WERI-Rb-1 (cell line): ENCODE measurements around the gene LRBA.

Experiments
- DNase-seq: peaks from one replicate; pipeline ENCODE4 v3.0.0-alpha.2; 2020
- H3K27ac ChIP-seq: fragments of 250-450 bp; sonication (Bioruptor Pico); 2 replicates; pipeline ENCODE4 v1.5.1; 2020; ENCODE audit warnings: mild to moderate bottlenecking, moderate library complexity
- H3K27me3 ChIP-seq: fragments of 250-450 bp; sonication (Bioruptor Pico); 2 replicates; pipeline ENCODE4 v1.5.1; 2021; ENCODE audit warnings: mild to moderate bottlenecking, low read depth, moderate library complexity; ENCODE audit not compliant: insufficient read depth, severe bottlenecking
- H3K36me3 ChIP-seq: fragments of 250-450 bp; sonication (Bioruptor Pico); 2 replicates; pipeline ENCODE4 v1.5.1; 2020; ENCODE audit warnings: mild to moderate bottlenecking, moderate library complexity
- H3K4me3 ChIP-seq: 2 replicates; pipeline ENCODE4 v1.5.1; 2011; ENCODE audit warnings: low read depth, mild to moderate bottlenecking, control low read depth, low read length
- H3K9me3 ChIP-seq: fragments of 250-450 bp; sonication (Bioruptor Pico); 2 replicates; pipeline ENCODE4 v1.5.1; 2021; ENCODE audit warnings: mild to moderate bottlenecking, moderate library complexity; ENCODE audit not compliant: severe bottlenecking
- TF ChIP-seq, protein P1 (sequence below): IDR thresholded peaks from 2 replicates; pipeline ENCODE4 v1.5.1; 2011; ENCODE audit warnings: low read depth, mild to moderate bottlenecking, control low read depth, inconsistent platforms, low read length

Gene LRBA

DNA sequence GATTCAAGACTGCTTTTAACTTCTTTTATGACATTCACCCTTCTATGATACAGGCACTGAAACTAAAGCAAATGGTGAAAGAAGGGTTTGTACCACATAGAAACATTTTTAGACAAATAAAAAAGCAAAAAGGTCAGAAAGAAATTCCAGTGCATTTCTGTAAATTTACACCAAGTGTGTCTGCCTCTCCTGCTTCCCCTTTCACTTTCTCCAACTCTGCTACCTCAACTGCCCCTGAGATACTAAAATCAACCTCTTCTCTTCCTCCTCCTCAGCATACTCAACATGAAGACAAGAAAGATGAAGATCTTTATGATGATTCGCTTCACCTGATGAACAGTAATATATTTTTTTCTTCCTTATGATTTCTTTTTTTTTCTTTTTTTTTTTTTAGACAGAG is 187.9 kb downstream of the LRBA start:
- TF ChIP-seq, protein P1, sequence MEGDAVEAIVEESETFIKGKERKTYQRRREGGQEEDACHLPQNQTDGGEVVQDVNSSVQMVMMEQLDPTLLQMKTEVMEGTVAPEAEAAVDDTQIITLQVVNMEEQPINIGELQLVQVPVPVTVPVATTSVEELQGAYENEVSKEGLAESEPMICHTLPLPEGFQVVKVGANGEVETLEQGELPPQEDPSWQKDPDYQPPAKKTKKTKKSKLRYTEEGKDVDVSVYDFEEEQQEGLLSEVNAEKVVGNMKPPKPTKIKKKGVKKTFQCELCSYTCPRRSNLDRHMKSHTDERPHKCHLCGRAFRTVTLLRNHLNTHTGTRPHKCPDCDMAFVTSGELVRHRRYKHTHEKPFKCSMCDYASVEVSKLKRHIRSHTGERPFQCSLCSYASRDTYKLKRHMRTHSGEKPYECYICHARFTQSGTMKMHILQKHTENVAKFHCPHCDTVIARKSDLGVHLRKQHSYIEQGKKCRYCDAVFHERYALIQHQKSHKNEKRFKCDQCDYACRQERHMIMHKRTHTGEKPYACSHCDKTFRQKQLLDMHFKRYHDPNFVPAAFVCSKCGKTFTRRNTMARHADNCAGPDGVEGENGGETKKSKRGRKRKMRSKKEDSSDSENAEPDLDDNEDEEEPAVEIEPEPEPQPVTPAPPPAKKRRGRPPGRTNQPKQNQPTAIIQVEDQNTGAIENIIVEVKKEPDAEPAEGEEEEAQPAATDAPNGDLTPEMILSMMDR: no peak
- Histone ChIP-seq H3K36me3 (peaks cover 13% of the 10 kb centered on the region), H3K27ac (no peak overlapping the region)

DNA sequence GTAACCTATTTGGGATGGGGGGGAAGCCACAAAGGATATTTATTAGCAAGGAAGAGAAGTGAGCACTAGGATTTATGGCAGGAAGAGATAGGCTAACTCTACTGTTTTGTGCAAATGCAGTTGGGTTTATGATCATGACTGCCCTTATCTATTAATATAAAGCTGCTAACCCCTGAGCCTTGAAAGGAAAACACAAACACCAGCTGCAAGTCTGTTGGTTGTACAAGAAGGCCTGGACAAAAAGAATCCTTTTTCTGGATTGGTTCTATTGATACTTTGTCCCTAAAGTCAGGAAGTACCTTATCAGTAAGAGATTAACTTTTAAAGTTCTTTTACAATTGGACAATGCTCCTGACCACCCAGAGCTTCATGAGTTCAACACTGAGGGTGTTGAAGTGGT is 188.8 kb downstream of the LRBA start:
- H3K9me3 ChIP-seq: no peaks in the 10 kb centered on the region
- no peaks in the 10 kb centered on the region for H3K27me3 ChIP-seq
- H3K4me3 ChIP-seq: no peak overlapping the region
- H3K27ac ChIP-seq: no peak overlapping the region
- TF ChIP-seq, protein P1: no peak
- H3K36me3 ChIP-seq: peaks cover 13% of the 10 kb centered on the region
- no peak for DNase-seq

More for the DNA sequence above, 187.9 kb downstream of the LRBA start:
- H3K27me3 ChIP-seq: no peaks in the 10 kb centered on the region
- no peak for DNase-seq
- H3K9me3 ChIP-seq: no peaks in the 10 kb centered on the region
- no peak overlapping the region for H3K4me3 ChIP-seq

GRCh38 chr4:150822407-150822806 is 192.7 kb downstream of the LRBA start:
- Histone ChIP-seq H3K36me3 (peaks cover 3% of the 10 kb centered on the region), H3K27me3 (no peaks in the 10 kb centered on the region), H3K9me3 (no peaks in the 10 kb centered on the region), H3K27ac (no peak overlapping the region), H3K4me3 (no peak overlapping the region)
- no peak for DNase-seq
- TF ChIP-seq, protein P1: no peak

DNA sequence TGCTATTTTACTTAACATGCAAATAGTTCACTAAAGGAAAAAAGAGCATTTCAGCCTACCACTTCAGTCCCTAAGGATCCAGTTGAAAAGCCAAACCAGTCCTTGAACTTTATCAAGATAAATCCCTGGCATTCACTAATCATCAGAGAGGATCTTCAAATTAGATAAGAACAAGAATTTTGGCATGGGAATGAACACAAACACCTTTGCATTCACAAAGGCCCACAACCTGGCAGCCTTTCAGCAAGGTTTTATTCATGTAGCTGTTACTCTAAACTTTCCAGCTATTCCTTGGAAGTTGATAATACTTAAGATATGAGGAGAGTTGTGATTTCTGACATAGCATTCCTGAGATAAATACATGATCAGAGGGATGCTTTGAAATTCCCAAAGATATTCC is 193.4 kb downstream of the LRBA start:
- no peak overlapping the region for H3K27ac ChIP-seq
- H3K36me3 ChIP-seq: peaks cover 3% of the 10 kb centered on the region
- DNase-seq: no peak
- H3K4me3 ChIP-seq: no peak overlapping the region
- no peaks in the 10 kb centered on the region for H3K27me3 ChIP-seq
- TF ChIP-seq, protein P1: no peak
- no peaks in the 10 kb centered on the region for H3K9me3 ChIP-seq

- TF ChIP-seq, protein P1: no peak
- Histone ChIP-seq H3K27me3 (no peaks in the 10 kb centered on the region), H3K27ac (no peak overlapping the region), H3K9me3 (no peaks in the 10 kb centered on the region), H3K36me3 (peaks cover 5% of the 10 kb centered on the region), H3K4me3 (no peak overlapping the region)
- DNase-seq: no peak
Observed at GRCh38 chr4:150820409-150820808, 194.7 kb downstream of the LRBA start.

GRCh38 chr4:150818661-150819060 is 196.4 kb downstream of the LRBA start:
- no peak for DNase-seq
- Histone ChIP-seq H3K36me3 (peaks cover 4% of the 10 kb centered on the region; the same call in 1 of the 2 replicates), H3K27me3 (no peaks in the 10 kb centered on the region), H3K4me3 (no peak overlapping the region), H3K27ac (no peak overlapping the region), H3K9me3 (no peaks in the 10 kb centered on the region)
- TF ChIP-seq, protein P1: no peak
